Spinal cord (tissue), 10 donors: ENCODE results near the gene STT3B. TPM values are rescaled to one million over a fixed set of nuclear protein-coding genes. Genes with fewer than 3 reads are reported as not detected.

Experiments
- DNase-seq, 6 donors: peaks; one replicate each; pipeline versions ENCODE4 v3.0.0 to v3.0.0-alpha.2; 2013 to 2015; ENCODE audit warnings: low spot score in 6 of 6, low read depth in 4 of 6
- H3K27ac ChIP-seq: one replicate; pipeline ENCODE4 v1.5.1; 2013; ENCODE audit warnings: low read depth, low read length, control low read depth
- H3K27me3 ChIP-seq: one replicate; pipeline ENCODE4 v1.6.1; 2013; ENCODE audit warnings: low read length; ENCODE audit not compliant: control insufficient read depth, insufficient read depth
- H3K36me3 ChIP-seq: one replicate; pipeline ENCODE4 v1.6.1; 2013; ENCODE audit warnings: low read length; ENCODE audit not compliant: control insufficient read depth, insufficient read depth
- H3K4me1 ChIP-seq: one replicate; pipeline ENCODE4 v1.6.1; 2013; ENCODE audit warnings: low read length; ENCODE audit not compliant: control insufficient read depth, insufficient read depth
- H3K4me3 ChIP-seq: one replicate; pipeline ENCODE4 v1.5.1; 2013; ENCODE audit warnings: low read depth, low read length, control low read depth
- H3K9me3 ChIP-seq: one replicate; pipeline ENCODE4 v1.6.1; 2013; ENCODE audit warnings: low read length; ENCODE audit not compliant: control insufficient read depth, insufficient read depth
- WGBS: methylation state at CpG from one replicate; pipeline ENCODE4 v1.1.5; 2013; ENCODE audit warnings: missing lambda C conversion rate; ENCODE audit not compliant: insufficient coverage; 5-methylcytosine and 5-hydroxymethylcytosine counted together
- polyA plus RNA-seq, 2 donors: library from polyadenylated mRNA; unstranded; fragments of 120-200 nt; gene quantifications; one replicate each; pipeline ENCODE4 v1.2.1, GENCODE V29; 2013; ENCODE audit not compliant: insufficient read length in 2 of 2
- total RNA-seq, 2 donors: library from RNA; depleted of rRNA in 1 of 2; stranded (reverse); fragments of 120-200 nt in 1 of 2; fragments of >200 nt in 1 of 2; gene quantifications; one replicate each; pipeline versions ENCODE4 v1.2.3 to v1.2.4, GENCODE V29; 2013 to 2014
- donor health status: healthy.

Gene STT3B
- total and polyA plus RNA-seq, 4 donors, result 93.7 to 196 (median 126) TPM

DNA sequence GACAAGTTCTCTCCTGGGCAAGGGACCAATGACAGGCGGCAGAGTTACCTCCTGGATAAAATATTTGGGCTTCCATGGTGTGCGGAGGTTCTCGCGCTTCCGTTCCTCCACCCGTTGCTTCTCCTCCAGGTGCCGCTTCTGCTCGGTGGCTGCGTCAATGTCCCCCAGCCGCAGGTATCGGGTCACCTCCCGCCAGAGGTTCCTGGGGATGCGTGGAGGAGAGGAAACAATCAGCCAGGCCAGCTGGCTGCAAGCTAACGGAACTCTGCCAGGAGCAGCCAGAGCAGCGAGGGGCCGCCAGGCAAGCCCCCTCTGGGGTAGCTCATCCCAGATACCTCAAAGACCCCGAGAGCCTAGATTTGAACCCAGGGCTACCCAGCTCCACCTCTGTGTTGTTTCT, 131.3 kb downstream of the STT3B start:
- H3K4me1 ChIP-seq, result peaks cover 3% of the 10 kb centered on the region
- H3K36me3 ChIP-seq, result no peaks in the 10 kb centered on the region
- no peaks in the 10 kb centered on the region for H3K27me3 ChIP-seq
- no peak overlapping the region for H3K4me3 ChIP-seq
- H3K9me3 ChIP-seq, result no peaks in the 10 kb centered on the region
- no peak overlapping the region for H3K27ac ChIP-seq
- WGBS, result 95% methylated on average over 16 of the region's 17 CpGs
- DNase-seq, result no peak

DNA sequence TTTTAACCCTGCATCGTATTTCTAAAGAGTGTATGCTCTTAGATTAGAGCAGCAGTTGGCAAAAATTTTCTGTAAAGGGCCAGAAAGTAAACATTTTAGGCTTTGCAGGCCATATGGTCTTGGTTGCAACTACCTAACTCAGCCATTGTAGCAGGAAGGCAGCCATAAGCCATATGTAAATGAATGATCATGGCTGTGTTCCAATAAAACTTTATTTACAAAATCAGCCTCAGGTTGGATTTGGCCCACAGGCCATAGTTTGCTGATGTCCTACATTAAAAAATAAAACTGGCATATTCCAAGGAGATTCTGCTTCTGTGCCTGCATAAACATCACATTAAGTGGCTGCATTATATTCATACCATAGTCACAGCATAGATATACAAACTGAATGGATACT, 134.9 kb downstream of the STT3B start:
- Histone ChIP-seq H3K4me1 (no peaks in the 10 kb centered on the region), H3K27me3 (no peaks in the 10 kb centered on the region), H3K36me3 (no peaks in the 10 kb centered on the region), H3K4me3 (no peak overlapping the region), H3K9me3 (no peaks in the 10 kb centered on the region), H3K27ac (no peak overlapping the region)
- DNase-seq, result no peak
- WGBS, result no CpG with 5 or more reads among the region's 1 CpG

DNA sequence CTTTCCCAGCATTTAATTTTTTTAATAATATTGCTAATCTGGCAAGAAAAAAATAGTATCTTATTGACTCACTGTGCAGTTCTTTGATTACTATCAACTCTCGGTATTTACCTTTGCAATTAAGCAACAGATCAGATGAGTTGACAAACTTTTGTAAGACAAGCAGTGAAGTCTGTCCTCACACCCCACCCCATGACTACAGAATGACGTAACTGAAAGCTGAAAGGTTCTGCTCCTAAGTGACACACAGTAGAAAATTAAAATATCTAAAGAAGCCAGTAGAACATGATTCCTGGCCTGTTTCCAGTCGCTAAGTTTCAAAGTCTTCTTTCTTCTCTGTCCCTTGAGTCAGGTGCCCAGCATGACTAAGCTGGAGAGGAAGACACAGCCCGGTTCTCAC, 135.5 kb downstream of the STT3B start:
- WGBS, result 85% methylated on average over 3 of the region's 4 CpGs
- no peak overlapping the region for H3K27ac ChIP-seq
- H3K27me3 ChIP-seq, result no peaks in the 10 kb centered on the region
- H3K4me1 ChIP-seq, result no peaks in the 10 kb centered on the region
- no peak overlapping the region for H3K4me3 ChIP-seq
- DNase-seq, result no peak
- H3K36me3 ChIP-seq, result no peaks in the 10 kb centered on the region
- H3K9me3 ChIP-seq, result no peaks in the 10 kb centered on the region

DNA sequence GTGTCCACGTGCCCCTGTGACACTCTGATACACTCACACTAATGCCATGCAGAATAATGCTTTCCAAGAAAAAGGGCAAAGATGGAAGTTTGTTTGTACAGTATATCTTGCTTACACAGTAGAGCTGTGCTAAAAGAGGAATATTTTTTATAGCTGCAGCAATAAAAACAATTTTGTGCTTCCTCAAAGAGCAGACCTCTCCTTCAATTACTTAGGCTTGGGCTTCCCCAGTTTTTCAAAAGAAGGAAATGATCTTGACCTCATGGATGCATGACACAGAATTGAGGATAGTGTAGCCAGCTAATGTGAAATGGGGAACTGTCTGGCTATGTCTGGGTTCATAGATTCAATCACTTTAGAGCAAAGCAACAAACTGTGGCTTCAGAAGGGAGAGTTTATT, 137.4 kb downstream of the STT3B start:
- Histone ChIP-seq H3K4me3 (no peak overlapping the region), H3K4me1 (no peaks in the 10 kb centered on the region), H3K36me3 (no peaks in the 10 kb centered on the region), H3K27ac (no peak overlapping the region), H3K9me3 (no peaks in the 10 kb centered on the region), H3K27me3 (no peaks in the 10 kb centered on the region)
- no CpG with 5 or more reads among the region's 1 CpG for WGBS
- DNase-seq, result no peak

DNA sequence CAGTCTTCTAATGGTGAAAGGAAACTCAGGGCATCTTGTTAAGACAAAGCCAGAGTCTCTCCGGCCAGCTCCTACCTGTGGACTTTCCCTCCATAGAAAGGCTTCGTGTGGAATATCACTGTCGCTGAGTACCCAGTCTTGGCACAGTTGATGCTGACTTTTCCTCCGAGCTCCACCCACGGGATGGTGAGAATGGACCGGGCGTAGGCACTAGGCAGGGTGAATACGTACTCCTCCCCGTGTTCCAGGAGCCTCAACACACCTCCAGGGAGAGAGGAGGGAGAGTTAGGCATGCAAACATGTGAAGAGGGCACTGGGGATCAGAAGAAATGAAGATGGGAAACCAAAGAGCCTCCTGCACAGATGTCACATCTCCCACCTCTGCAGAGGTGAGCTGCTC, 138.0 kb downstream of the STT3B start:
- Histone ChIP-seq H3K4me1 (no peaks in the 10 kb centered on the region), H3K36me3 (no peaks in the 10 kb centered on the region), H3K4me3 (no peak overlapping the region), H3K27ac (no peak overlapping the region), H3K27me3 (no peaks in the 10 kb centered on the region), H3K9me3 (no peaks in the 10 kb centered on the region)
- DNase-seq, result no peak
- 95% methylated on average over 5 of the region's 9 CpGs for WGBS

DNA sequence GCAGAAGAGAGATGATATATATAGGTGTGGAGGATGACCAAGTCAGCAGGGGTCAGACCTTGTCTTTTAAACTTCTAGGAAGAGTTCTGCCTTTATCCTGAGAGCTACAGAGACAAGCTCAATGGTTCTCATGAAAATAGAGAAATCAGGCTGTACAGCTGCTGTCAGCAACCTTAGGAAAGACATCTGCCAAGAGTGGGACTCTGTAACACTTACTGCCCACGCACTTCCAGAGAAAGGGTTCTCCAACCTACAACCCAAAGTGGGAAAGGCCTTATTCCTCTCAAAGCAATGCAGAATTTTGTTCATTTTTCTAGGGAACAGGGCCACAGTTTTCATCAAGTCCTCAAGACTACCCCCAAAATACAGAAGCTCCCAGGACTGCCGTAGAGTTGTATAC, 138.7 kb downstream of the STT3B start:
- WGBS, result 91% methylated on average over 2 of the region's 2 CpGs
- H3K27ac ChIP-seq, result no peak overlapping the region
- DNase-seq, result no peak

DNA sequence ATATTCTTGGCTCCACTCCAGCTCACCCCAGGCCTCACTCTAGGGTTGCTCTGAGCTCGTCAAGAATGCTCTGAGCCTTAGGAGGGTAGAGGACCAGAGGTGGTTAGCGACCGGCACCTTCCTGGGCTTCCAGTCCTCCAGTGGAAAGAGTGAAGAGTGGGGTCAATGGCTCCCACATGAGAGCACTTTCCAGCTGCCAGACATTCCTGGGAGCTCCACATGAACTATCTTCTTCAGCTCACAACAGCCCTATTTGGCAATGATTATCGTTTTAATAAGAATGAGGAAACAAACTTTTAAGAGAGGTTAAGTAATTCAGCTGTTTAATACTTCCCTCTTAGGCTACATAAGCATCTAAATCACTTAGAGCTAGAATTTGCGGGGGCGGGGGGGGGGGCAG, 139.3 kb downstream of the STT3B start:
- 100% methylated on average over 2 of the region's 6 CpGs for WGBS

More for the DNA sequence above, 138.7 kb downstream of the STT3B start:
- Histone ChIP-seq H3K9me3 (no peaks in the 10 kb centered on the region), H3K27me3 (no peaks in the 10 kb centered on the region), H3K4me3 (no peak overlapping the region), H3K36me3 (no peaks in the 10 kb centered on the region), H3K4me1 (no peaks in the 10 kb centered on the region)

DNA sequence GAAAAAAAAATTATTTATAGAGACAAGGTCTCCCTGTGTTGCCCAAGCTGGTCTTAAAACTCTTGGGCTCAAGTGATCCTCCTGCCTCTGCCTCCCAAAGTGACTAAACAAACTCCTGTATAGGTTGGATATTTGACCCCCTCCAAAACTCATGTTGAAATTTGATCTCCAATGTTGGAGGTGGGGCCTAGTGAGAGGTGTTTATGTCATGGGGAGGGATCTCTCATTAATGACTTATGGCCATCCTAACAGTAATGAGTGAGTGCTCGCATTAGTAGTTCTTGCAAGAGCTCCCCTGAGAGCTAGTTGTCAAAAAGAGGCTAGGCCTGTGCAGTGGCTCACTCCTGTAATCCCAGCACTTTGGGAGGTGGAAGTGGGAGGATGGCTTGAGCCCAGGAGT, 141.2 kb downstream of the STT3B start:
- Histone ChIP-seq H3K4me1 (peaks cover 7% of the 10 kb centered on the region), H3K4me3 (no peak overlapping the region), H3K27ac (no peak overlapping the region), H3K27me3 (no peaks in the 10 kb centered on the region), H3K36me3 (no peaks in the 10 kb centered on the region), H3K9me3 (no peaks in the 10 kb centered on the region)
- 100% methylated on average over 1 of the region's 1 CpG for WGBS
- DNase-seq, result no peak

More for the DNA sequence above, 139.3 kb downstream of the STT3B start:
- DNase-seq, result no peak
- no peaks in the 10 kb centered on the region for H3K9me3 ChIP-seq
- no peaks in the 10 kb centered on the region for H3K4me1 ChIP-seq
- no peaks in the 10 kb centered on the region for H3K27me3 ChIP-seq
- H3K4me3 ChIP-seq, result no peak overlapping the region
- no peaks in the 10 kb centered on the region for H3K36me3 ChIP-seq
- no peak overlapping the region for H3K27ac ChIP-seq

DNA sequence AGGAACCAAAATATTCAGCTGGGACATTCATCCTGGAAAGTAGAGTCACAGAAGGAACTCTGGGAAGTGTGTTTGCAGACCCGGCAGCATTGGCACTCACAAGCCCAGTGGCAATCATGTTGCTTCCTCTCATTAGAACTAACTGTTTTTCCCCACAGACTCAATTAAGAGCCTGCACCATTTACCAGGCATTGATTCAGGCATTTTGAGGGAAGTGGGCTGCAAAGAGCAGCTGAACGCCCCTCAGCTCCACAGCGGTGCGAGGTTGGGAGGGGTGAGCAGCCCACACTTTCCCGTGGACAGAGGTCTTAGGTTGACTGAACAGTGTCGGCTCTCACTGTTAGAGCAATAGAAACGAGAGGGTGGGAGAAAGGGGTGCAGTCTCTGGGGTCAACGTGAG, 143.8 kb downstream of the STT3B start:
- Histone ChIP-seq H3K27me3 (no peaks in the 10 kb centered on the region), H3K9me3 (no peaks in the 10 kb centered on the region), H3K27ac (no peak overlapping the region), H3K4me1 (peaks cover 8% of the 10 kb centered on the region), H3K4me3 (no peak overlapping the region), H3K36me3 (no peaks in the 10 kb centered on the region)
- peak in 1 of 6 donors; percentile 81 for DNase-seq
- WGBS, result 69% methylated on average over 5 of the region's 8 CpGs

DNA sequence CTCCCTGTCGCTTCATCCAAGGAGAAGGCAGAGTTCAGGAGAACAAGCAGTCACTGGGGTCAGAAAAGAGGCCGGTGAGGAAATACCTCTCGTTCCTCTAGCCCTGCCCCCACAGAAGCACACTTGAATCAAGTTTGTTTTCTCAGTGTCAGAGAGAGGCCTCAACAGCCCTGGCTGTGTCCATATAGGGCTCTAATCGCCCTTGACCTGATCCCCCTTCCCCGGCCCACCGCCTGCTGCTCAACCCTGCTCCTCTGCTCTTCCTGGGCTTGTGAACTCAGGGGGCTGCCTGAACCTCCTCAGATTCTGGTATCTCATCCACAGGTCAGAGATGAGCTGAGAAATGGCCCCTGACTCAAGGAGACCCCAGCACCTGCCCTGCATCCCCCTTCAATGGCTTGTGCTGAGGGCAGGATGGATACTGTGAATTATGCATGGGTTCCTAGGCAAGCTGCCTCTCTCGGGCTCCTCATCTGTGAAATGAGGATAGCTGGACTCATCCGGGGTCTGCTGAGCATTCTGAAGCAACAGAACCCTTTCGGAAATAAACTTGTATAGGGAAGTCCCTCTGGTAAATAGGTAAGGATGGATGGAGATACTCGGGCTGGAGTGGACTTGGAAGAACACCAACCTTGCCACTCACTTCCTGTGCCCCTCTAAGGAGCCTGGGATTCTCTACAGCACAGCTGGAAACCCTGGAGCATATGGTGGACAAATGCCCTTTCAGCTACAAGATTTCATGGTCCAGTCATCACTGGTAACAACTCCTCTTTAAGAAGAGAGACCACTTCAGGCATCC, 147.5 kb downstream of the STT3B start:
- Histone ChIP-seq H3K27ac (no peak overlapping the region), H3K9me3 (no peaks in the 10 kb centered on the region), H3K4me1 (peaks cover 8% of the 10 kb centered on the region), H3K4me3 (no peak overlapping the region), H3K27me3 (no peaks in the 10 kb centered on the region), H3K36me3 (peaks cover 3% of the 10 kb centered on the region)
- WGBS, result 70% methylated on average over 6 of the region's 10 CpGs
- DNase-seq, result no peak
